ENCODE data around the gene RIPPLY3. TPM values are rescaled to one million over a fixed set of nuclear protein-coding genes. Genes with fewer than 3 reads are reported as not detected.
A peak's percentile ranks its signal among the peaks of the same experiment; 100 is the strongest.

RIPPLY3 gene
- total RNA-seq, 1 experiment from 2014 or later, result 0.57 TPM

GRCh38 chr21:37060296-37060695, 53.8 kb downstream of the RIPPLY3 start:
- DNase-seq (ENCODE audit: low read depth), result peak; percentile 96

DNA sequence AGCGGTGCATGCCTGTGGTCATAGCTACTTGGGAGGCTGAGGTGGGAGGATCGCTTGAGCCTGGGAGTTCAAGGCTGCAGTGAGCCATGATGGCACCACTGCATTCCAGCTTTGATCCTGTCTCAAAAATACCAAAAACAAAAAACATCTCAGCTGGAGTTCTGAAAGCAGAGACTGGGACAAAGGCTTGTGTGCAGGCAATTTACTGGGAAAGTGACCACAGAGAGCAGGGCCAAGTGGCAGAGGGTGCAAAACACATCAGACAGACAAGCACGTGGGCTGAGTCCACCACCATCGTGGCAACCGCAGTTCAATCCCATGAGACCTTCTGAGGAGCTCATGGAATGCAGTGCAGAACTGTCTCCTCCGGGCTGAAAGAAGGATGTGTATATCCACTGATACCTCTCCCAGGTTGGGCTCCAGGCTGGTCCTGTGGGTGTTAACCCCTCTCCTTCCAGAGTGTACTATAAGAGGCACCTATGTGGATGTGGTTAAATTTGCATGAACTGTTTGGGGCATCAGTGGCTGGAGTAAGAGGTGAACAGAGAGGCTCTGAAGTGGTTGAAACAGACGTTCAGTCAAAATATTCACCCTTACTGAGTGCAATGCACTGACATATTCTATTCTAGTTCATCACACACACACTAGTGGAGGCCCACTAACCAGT, 55.6 kb downstream of the RIPPLY3 start:
- DNase-seq (ENCODE audit: low read depth), result peak; percentile 88

- DNase-seq (ENCODE audit: low read depth), result no peak
Observed at GRCh38 chr21:37062593-37062935, 56.1 kb downstream of the RIPPLY3 start.

DNA sequence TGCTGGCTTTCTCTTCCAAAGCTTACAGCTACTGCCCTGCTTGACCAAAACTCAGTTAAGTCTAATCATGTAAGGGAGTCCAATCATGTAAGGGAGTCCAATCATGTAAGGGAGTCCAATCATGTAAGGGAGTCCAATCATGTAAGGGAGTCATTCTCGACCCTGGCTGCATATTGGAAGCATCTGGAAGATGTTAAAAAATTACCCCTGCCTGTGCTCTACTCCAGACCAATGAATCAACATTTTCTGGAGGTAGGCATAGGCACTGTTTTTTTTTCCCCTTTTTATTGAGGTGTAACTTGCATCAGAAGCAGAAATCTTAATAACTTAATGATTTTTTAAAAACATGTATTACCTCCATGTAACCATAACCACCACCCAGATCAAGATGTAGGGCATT, 56.9 kb downstream of the RIPPLY3 start:
- DNase-seq (ENCODE audit: low read depth), result no peak

DNA sequence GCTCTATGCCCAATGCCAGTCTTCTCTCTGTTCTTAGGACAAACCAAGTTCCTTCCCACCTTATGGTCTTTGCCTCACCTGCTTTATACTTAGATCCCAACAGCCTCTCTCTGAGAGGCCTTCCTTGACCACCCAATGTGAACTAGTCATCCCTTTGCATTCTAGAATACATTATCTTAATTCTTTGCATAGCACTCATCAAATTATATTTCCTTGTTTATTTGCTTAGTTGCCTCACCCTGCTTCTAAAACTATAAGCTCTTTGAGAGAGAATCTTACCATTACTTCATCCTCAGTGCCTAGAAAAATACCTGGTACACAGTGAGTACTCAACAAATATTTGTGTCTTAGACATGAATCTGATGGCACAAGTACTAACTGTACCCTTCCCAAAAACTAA, 58.3 kb downstream of the RIPPLY3 start:
- no peak for DNase-seq (ENCODE audit: low read depth)

DNA sequence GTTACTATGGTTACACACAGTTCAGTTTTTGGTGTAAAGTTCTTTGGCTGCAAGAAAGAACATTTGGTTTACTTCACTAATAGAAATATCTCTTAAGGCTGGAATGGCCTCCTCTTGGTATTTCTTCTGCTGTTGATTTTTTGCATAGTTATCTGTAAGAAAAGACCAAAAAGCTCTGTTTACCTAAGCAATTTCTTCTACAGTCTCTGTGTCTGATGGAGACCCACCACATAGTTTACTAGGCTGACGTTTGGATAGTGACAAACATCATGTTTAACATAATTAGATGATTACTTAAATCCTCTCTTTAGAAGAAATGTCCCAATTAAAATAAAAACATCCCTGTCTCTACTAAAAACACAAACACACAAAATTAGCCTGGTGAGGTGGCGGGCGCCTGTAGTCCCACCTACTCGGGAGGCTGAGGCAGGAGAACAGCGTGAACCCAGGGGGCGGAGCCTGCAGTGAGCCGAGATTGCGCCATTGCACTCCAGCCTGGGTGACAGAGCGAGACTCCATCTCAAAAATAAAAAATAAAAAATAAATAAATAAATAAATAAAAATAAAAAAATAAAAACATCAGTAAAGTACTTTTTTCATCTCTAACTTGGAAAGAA, 59.2 kb downstream of the RIPPLY3 start:
- no peak for DNase-seq (ENCODE audit: low read depth)

Other genes starting within 250 kb of the RIPPLY3 start
- 27.0 and 33.1 TPM in 2 replicates for gene HLCS, start 40.0 kb upstream of the RIPPLY3 start, total RNA-seq (2014; rRNA removed; shearing (Covaris generic))
- 12.0 and 16.7 TPM in 2 replicates for gene PIGP, start 66.4 kb downstream of the RIPPLY3 start, total RNA-seq (2014; rRNA removed; shearing (Covaris generic))
- 64.1 and 73.2 TPM in 2 replicates for gene TTC3, start 66.6 kb downstream of the RIPPLY3 start, total RNA-seq (2014; rRNA removed; shearing (Covaris generic))

Measured in Daoy (cell line).